ENCODE results near the gene CACNA1D.

GRCh38 chr3:53524566-53524965 is 30.2 kb downstream of the CACNA1D start:
- no peak for TF ChIP-seq CTCF (optimal IDR thresholded peaks at IDR 0.05 in 1 of 3, IDR thresholded peaks at IDR 0.05 in 1 of 3, conservative IDR thresholded peaks at IDR 0.05 in 1 of 3; ENCODE audit: extremely low read depth in 1 of 3, insufficient read depth in 2 of 3, low read length in 3 of 3)
- TF ChIP-seq EZH2 (IDR thresholded peaks at IDR 0.05; ENCODE audit: low read length): no peak
